Effector memory CD4-positive, alpha-beta T cell (primary cell): ENCODE data around the gene PRKCG.
"Not testable (repeated sequence)": the region's sequence is repeated elsewhere in the genome, so short reads cannot be mapped to it uniquely, and the experiment has no call there.

Experiments used
- DNase-seq, 3 donors: peaks; one replicate each; pipeline ENCODE4 v3.0.0-alpha.2; 2020
- H3K27ac ChIP-seq: 2 replicates; pipeline ENCODE4 v1.7.0; 2013; ENCODE audit warnings: mild to moderate bottlenecking, low read length, moderate library complexity; ENCODE audit not compliant: insufficient read depth, poor library complexity, severe bottlenecking
- H3K27me3 ChIP-seq: replicated peaks from 2 replicates; pipeline ENCODE4 v1.7.0; 2013; ENCODE audit warnings: mild to moderate bottlenecking, low read length; ENCODE audit not compliant: insufficient read depth, control insufficient read depth, poor library complexity, severe bottlenecking
- H3K36me3 ChIP-seq: 2 replicates; pipeline ENCODE4 v1.7.0; 2013; ENCODE audit warnings: mild to moderate bottlenecking, low read length, moderate library complexity; ENCODE audit not compliant: control insufficient read depth, insufficient read depth
- H3K4me1 ChIP-seq: 2 replicates; pipeline ENCODE4 v1.7.0; 2013; ENCODE audit warnings: low read length, mild to moderate bottlenecking; ENCODE audit not compliant: control insufficient read depth, insufficient read depth, poor library complexity, severe bottlenecking
- H3K4me3 ChIP-seq: 2 replicates; pipeline ENCODE4 v1.7.0; 2013; ENCODE audit warnings: low read length, low read depth, mild to moderate bottlenecking; ENCODE audit not compliant: insufficient read depth, poor library complexity, severe bottlenecking
- H3K9me3 ChIP-seq: 2 replicates; pipeline ENCODE4 v1.7.0; 2013; ENCODE audit warnings: mild to moderate bottlenecking, low read length, moderate library complexity; ENCODE audit not compliant: control insufficient read depth
- total RNA-seq, 3 donors: gene quantifications; one replicate each; lab custom pipeline; 2026; lab: John Stamatoyannopoulos, UW

PRKCG gene
- total RNA-seq = 0.69 to 5.7 (median 4.5) reads per million in 3 donors

DNA sequence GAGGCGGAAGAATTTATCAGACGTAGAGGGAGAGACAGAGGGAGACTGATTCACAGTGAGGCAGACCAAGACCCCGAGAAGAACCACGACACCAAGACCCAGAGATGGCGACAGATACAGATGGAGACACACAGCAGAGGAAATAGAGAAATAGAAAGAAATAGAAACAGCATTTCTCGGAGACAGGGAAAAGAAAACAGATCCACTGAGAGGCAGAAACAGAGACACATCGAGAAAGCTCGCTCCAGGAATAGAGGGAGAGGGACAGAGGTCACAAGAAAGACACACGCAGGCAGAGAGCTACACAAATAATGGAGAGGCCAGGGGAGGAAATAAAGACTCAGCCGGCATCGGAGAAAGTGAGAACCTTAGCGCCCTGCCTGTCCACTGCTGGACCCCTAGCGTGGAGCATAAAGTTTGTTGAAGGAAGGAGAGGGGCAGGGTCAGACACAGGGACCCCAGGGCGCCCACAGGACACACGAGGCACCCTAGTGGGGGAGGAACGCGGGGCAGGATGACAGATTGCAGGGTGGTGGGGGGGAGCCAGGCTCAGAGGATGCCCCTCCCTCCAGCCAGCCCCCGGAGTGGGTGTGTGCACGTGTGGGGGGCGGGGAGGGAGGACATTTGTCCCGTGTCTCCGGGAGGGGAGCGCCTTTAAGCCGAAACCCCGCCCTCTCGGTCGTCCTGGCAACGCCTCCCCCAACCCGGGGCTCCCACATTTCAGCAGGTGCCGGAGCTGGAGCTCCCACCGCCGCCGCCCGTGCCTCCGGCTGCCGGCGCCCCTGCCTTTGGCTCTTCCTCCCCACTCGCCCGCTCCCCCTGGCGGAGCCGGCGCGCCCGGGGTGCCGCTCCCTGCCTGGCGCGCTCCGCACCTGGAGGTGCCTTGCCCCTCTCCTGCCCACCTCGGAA is at the start of gene PRKCG:
PRKCG (plus strand) TSS at position 716 of the 909 bp plus-strand sequence. CDS start 298 bp downstream, outside the sequence.
- H3K27me3 ChIP-seq = peaks cover 43% of the 10 kb centered on the region
- peaks cover 40% of the 10 kb centered on the region for H3K4me1 ChIP-seq
- no peak within 1 kb of the TSS for H3K27ac ChIP-seq
- H3K9me3 ChIP-seq = no peaks in the 10 kb centered on the region
- H3K36me3 ChIP-seq = no peaks in the 10 kb centered on the region
- H3K4me3 ChIP-seq = peak within 1 kb of the TSS; percentile 46
- peak; percentile 58 to 68 (median 61) for DNase-seq

DNA sequence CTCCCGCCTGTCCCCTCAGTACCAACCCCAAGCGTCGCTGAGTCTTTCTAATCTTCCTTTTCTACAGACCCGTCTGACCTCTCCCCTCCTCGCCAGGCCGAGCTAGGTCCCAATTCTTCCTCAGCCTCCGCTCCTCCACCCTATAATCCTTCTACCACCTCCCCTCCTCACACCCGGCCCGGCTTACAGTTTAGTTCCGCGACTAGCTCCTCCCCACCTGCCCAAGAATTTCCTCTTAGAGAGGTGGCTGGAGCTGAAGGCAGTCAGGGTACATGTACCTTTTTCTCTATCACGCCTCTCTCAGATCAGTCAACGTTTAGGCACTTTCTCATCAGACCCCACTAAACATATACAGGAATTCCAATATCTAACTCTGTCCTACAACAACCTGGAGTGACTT is 49.1 kb upstream of the PRKCG start:
- not testable (repeated sequence) for H3K27ac ChIP-seq, H3K9me3 ChIP-seq, H3K36me3 ChIP-seq, DNase-seq, H3K27me3 ChIP-seq, H3K4me3 ChIP-seq, H3K4me1 ChIP-seq

DNA sequence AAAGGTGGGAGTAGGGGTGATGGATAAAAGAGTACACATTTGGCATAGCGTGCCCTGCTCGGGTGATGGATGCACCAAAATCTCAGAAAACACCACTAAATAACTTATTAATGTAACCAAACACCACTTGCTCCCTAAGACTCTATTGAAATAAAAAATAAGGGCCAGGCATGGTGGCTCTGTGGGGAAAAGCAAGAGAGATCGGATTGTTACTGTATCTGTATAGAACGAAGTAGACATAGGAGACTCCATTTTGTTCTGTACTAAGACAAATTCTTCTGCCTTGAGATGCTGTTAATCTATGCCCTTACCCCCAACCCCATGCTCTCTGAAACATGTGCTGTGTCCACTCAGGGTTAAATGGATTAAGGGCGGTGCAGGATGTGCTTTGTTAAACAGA is 43.6 kb upstream of the PRKCG start:
- not testable (repeated sequence) for H3K27me3 ChIP-seq, H3K4me1 ChIP-seq, DNase-seq, H3K4me3 ChIP-seq, H3K27ac ChIP-seq, H3K36me3 ChIP-seq, H3K9me3 ChIP-seq

DNA sequence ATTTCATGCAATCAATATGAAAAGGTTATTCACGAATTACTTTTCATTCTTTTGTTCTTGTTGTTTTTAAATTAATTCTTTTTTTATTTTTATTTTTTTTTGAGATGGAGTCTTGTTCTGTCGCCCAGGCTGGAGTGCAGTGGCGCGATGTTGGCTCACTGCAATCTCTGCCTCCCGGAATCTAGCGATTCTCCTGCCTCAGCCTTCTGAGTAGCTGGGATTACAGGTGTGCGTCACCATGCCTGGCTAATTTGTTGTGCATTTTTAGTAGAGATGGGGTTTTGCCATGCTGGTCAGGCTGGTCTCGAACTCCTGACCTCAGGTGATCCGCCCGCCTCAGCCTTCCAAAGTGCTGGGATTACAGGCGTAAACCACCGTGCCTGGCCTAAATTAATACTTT is 41.8 kb upstream of the PRKCG start:
- not testable (repeated sequence) for H3K36me3 ChIP-seq, H3K27me3 ChIP-seq, H3K4me3 ChIP-seq, DNase-seq, H3K4me1 ChIP-seq, H3K9me3 ChIP-seq, H3K27ac ChIP-seq

DNA sequence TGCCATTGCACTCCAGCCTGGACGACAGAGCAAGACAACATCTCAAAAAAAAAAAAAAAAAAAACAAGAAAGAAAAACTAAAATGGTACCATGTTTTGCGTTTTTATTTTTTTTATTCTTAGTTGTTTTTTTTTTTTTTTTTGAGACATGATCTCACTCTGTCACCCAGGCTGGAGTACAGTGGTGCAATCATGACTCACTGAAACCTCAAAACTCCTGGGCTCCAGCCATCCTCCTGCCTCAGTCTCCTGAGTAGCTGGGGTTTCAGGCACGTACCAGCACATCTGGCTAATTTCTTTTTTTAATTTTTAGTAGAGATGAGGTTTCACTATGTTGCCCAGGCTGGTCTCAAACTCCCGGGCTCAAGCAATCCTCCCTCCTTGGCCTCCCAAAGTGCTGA is 41.1 kb upstream of the PRKCG start:
- H3K36me3 ChIP-seq, DNase-seq, H3K27ac ChIP-seq, H3K4me1 ChIP-seq, H3K4me3 ChIP-seq, H3K9me3 ChIP-seq, H3K27me3 ChIP-seq: not testable (repeated sequence)

DNA sequence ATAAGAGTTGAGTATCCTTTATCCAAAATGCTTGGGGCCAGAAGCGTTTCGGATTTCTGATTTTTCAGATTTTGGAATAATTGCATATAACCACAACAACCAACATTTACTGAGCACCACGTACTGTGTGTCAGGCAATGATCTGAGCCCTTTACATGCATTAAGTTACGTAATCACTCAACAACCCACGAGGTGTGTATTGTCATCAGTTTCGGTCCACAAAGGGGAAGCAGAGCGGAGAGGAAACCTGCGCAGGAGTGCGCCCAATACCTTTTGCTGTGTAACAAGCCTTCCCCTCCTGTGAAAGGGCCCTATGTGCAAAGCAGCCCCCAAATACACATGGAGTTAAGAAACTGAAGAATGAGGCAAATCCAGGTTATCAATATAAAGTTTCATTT is 37.1 kb upstream of the PRKCG start:
- no peaks in the 10 kb centered on the region for H3K27me3 ChIP-seq
- no peaks in the 10 kb centered on the region for H3K9me3 ChIP-seq
- H3K27ac ChIP-seq = no peak overlapping the region
- peaks cover 6% of the 10 kb centered on the region for H3K4me1 ChIP-seq
- DNase-seq = no peak
- no peaks in the 10 kb centered on the region for H3K36me3 ChIP-seq
- no peak overlapping the region for H3K4me3 ChIP-seq

DNA sequence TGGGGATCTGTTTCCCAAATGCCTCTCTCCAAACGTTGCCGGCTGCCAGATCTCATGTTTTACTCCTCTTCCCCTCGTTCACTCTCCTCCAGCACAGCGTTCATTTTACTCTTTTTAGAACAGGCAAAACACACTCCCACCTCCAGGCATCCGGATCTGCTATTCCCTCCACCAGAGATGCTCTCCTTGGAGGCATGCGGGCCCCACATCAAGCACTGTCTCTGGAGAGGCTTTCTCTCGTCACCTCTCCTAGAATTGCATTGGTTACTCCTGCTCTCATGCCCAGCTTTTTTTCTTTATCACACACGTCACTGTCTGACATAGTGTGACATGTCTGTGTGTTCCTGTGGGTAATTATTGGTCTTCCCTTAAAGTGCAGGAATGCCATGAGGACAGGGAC is 34.4 kb upstream of the PRKCG start:
- no peak overlapping the region for H3K4me3 ChIP-seq
- DNase-seq = no peak
- H3K4me1 ChIP-seq = no peaks in the 10 kb centered on the region
- no peaks in the 10 kb centered on the region for H3K27me3 ChIP-seq
- no peaks in the 10 kb centered on the region for H3K36me3 ChIP-seq
- H3K27ac ChIP-seq = no peak overlapping the region
- H3K9me3 ChIP-seq = no peaks in the 10 kb centered on the region

DNA sequence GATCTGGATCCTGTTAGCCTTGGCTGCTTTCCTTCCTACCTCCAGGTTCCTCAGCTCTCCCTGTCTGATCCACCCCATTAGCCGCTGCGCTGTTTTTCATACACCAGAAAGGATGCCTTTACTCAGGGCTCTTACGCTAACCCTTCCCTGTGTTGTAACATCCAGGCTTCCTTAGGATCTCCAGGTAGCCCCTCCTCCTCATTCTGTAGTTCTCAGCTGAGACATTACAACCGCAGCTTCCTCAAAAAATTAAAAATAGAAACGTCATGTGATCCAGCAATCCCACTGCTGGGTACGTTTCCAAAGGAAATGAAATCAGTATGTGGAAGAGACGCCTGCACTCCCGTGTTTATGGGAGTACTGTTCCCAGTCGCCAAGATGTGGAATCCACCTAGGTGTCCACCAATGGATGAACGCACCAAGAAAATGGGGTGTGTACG is 32.7 kb upstream of the PRKCG start:
- H3K4me3 ChIP-seq = no peak overlapping the region
- H3K4me1 ChIP-seq = peaks cover 2% of the 10 kb centered on the region
- H3K27ac ChIP-seq = no peak overlapping the region

DNA sequence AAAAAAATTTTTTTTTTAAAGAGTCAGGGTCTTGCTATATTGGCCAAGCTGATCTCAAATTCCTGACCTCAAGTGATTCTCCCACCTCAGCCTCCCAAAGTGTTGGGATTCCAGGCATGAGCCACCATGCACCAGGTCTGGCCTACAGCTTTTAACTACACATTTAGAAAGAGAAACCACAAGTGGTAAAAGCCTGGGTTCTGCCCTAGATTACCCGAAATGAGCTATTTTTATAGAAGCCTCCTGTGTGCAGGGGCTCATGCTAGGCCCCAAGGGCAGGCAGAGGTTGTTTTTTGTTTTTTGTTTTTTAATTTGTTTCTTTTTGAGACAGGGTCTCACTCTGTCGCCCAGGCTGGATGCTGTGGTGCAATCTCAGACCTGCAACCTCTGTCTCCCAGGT is 28.3 kb upstream of the PRKCG start:
- peaks cover 2% of the 10 kb centered on the region for H3K4me1 ChIP-seq
- DNase-seq = no peak
- no peak overlapping the region for H3K27ac ChIP-seq
- H3K27me3 ChIP-seq = no peaks in the 10 kb centered on the region
- no peaks in the 10 kb centered on the region for H3K36me3 ChIP-seq
- no peak overlapping the region for H3K4me3 ChIP-seq
- no peaks in the 10 kb centered on the region for H3K9me3 ChIP-seq

More for the DNA sequence above, 32.7 kb upstream of the PRKCG start:
- Histone ChIP-seq H3K9me3 (no peaks in the 10 kb centered on the region), H3K36me3 (no peaks in the 10 kb centered on the region), H3K27me3 (no peaks in the 10 kb centered on the region)
- DNase-seq = no peak

DNA sequence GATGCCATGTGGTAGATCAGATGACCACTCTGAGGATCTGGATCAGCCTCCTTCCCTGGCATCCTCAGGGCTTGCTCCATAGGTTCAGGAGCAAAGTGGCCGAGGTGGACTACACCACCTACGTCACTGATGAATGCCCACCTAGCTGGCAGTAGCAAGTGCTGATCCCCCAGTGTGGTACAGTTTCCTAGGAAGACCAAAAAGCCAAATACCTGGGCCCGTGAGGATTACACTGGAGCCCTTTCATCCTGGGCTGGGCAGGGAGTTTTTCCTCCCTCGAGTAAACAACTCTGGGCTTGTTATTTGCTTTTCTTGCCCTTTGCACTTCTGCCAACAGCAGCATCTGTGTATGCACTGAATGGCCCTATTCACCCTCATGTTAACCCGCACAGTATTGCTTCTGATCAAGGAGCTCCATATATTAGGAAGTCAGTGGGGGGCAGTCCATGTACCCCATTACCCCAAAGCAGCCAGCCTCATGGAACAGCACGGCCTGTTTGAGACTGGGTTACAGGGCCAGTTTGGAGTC is 17.6 kb upstream of the PRKCG start:
- Histone ChIP-seq H3K4me1 (peaks cover 23% of the 10 kb centered on the region), H3K36me3 (no peaks in the 10 kb centered on the region), H3K27ac (no peak overlapping the region), H3K27me3 (no peaks in the 10 kb centered on the region), H3K4me3 (no peak overlapping the region), H3K9me3 (no peaks in the 10 kb centered on the region)
- no peak for DNase-seq
